Ecto neural progenitor cell (in vitro differentiated cells): ENCODE measurements around the gene NELL2.

Experiments used
- DNase-seq: peaks from one replicate; pipeline ENCODE4 v3.0.0-alpha.2; 2018; ENCODE audit warnings: low spot score

NELL2 gene

GRCh38 chr12:44616402-44616801, 259.7 kb downstream of the NELL2 start:
- DNase-seq = no peak

GRCh38 chr12:44611538-44611937, 264.6 kb downstream of the NELL2 start:
- no peak for DNase-seq

GRCh38 chr12:44603701-44604100, 272.4 kb downstream of the NELL2 start:
- DNase-seq = no peak

- no peak for DNase-seq
Observed at GRCh38 chr12:44592626-44593025, 283.5 kb downstream of the NELL2 start.

GRCh38 chr12:44589697-44590096, 286.4 kb downstream of the NELL2 start:
- DNase-seq = no peak

- no peak for DNase-seq
Observed at GRCh38 chr12:44588651-44589050, 287.5 kb downstream of the NELL2 start.

- DNase-seq = no peak
Observed at GRCh38 chr12:44584625-44585024, 291.5 kb downstream of the NELL2 start.

- no peak for DNase-seq
Observed at GRCh38 chr12:44582521-44582920, 293.6 kb downstream of the NELL2 start.

GRCh38 chr12:44581642-44582242, 294.4 kb downstream of the NELL2 start:
- DNase-seq = no peak

GRCh38 chr12:44574586-44574985, 301.5 kb downstream of the NELL2 start:
- no peak for DNase-seq

- DNase-seq = no peak
Observed at GRCh38 chr12:44573723-44574122, 302.4 kb downstream of the NELL2 start.

GRCh38 chr12:44571006-44571550, 305.0 kb downstream of the NELL2 start:
- DNase-seq = no peak

- no peak for DNase-seq
Observed at GRCh38 chr12:44570036-44570583, 306.0 kb downstream of the NELL2 start.

- DNase-seq = no peak
Observed at GRCh38 chr12:44565163-44565562, 311.0 kb downstream of the NELL2 start.

- DNase-seq = no peak
Observed at GRCh38 chr12:44563486-44563885, 312.6 kb downstream of the NELL2 start.

GRCh38 chr12:44558340-44559100, 317.6 kb downstream of the NELL2 start:
- no peak for DNase-seq

- DNase-seq = no peak
Observed at GRCh38 chr12:44555454-44555853, 320.7 kb downstream of the NELL2 start.

- no peak for DNase-seq
Observed at GRCh38 chr12:44551631-44552030, 324.5 kb downstream of the NELL2 start.

- DNase-seq = no peak
Observed at GRCh38 chr12:44550377-44550776, 325.7 kb downstream of the NELL2 start.

GRCh38 chr12:44546060-44546459, 330.1 kb downstream of the NELL2 start:
- no peak for DNase-seq

GRCh38 chr12:44544018-44544417, 332.1 kb downstream of the NELL2 start:
- no peak for DNase-seq

- DNase-seq = no peak
Observed at GRCh38 chr12:44542716-44543115, 333.4 kb downstream of the NELL2 start.

GRCh38 chr12:44537354-44537753, 338.8 kb downstream of the NELL2 start:
- no peak for DNase-seq
